ENCODE results near the gene C2CD5. TPM values are rescaled to one million over a fixed set of nuclear protein-coding genes. Genes with fewer than 3 reads are reported as not detected.

The C2CD5 gene
- total RNA-seq, 1 donor from 2014 or later = 115 TPM

- TF ChIP-seq CTCF (IDR thresholded peaks at IDR 0.05; ENCODE audit: unreplicated experiment) = no peak
- Mint-ChIP-seq H3K36me3 (ENCODE audit: insufficient read depth) (peaks cover 15% of the 10 kb centered on the region), H3K4me1 (ENCODE audit: low read depth) (peaks cover 7% of the 10 kb centered on the region), H3K27ac (no peak overlapping the region), H3K9me3 (ENCODE audit: low read depth) (no peaks in the 10 kb centered on the region), H3K4me3 (ENCODE audit: low read depth) (no peak overlapping the region), H3K27me3 (no peaks in the 10 kb centered on the region)
- DNase-seq (ENCODE audit: low spot score, unreplicated experiment) = no peak
Observed at GRCh38 chr12:22518060-22518719, 26.2 kb downstream of the C2CD5 start.

GRCh38 chr12:22514875-22515274 is 29.5 kb downstream of the C2CD5 start:
- H3K9me3 Mint-ChIP-seq (ENCODE audit: low read depth) = no peaks in the 10 kb centered on the region
- H3K27me3 Mint-ChIP-seq = no peaks in the 10 kb centered on the region
- no peak for TF ChIP-seq CTCF (IDR thresholded peaks at IDR 0.05; ENCODE audit: unreplicated experiment)
- no peak overlapping the region for H3K4me3 Mint-ChIP-seq (ENCODE audit: low read depth)
- H3K4me1 Mint-ChIP-seq (ENCODE audit: low read depth) = no peaks in the 10 kb centered on the region
- no peak for DNase-seq (ENCODE audit: low spot score, unreplicated experiment)
- H3K36me3 Mint-ChIP-seq (ENCODE audit: insufficient read depth) = peaks cover 9% of the 10 kb centered on the region
- H3K27ac Mint-ChIP-seq = peak overlapping the region; percentile 17

- H3K27ac Mint-ChIP-seq = peak overlapping the region; percentile 44
- no peaks in the 10 kb centered on the region for H3K27me3 Mint-ChIP-seq
- peaks cover 6% of the 10 kb centered on the region for H3K4me1 Mint-ChIP-seq (ENCODE audit: low read depth)
- peaks cover 28% of the 10 kb centered on the region for H3K36me3 Mint-ChIP-seq (ENCODE audit: insufficient read depth)
- DNase-seq (ENCODE audit: low spot score, unreplicated experiment) = no peak
- H3K9me3 Mint-ChIP-seq (ENCODE audit: low read depth) = no peaks in the 10 kb centered on the region
- no peak for TF ChIP-seq CTCF (IDR thresholded peaks at IDR 0.05; ENCODE audit: unreplicated experiment)
- no peak overlapping the region for H3K4me3 Mint-ChIP-seq (ENCODE audit: low read depth)
Observed at GRCh38 chr12:22505826-22506225, 38.5 kb downstream of the C2CD5 start.

- TF ChIP-seq CTCF (IDR thresholded peaks at IDR 0.05; ENCODE audit: unreplicated experiment) = no peak
- no peak for DNase-seq (ENCODE audit: low spot score, unreplicated experiment)
- no peak overlapping the region for H3K27ac Mint-ChIP-seq
Observed at GRCh38 chr12:22500100-22500499, 44.2 kb downstream of the C2CD5 start.

GRCh38 chr12:22499445-22499844 is 44.9 kb downstream of the C2CD5 start:
- Mint-ChIP-seq H3K27me3 (no peaks in the 10 kb centered on the region), H3K4me1 (ENCODE audit: low read depth) (no peaks in the 10 kb centered on the region), H3K9me3 (ENCODE audit: low read depth) (no peaks in the 10 kb centered on the region), H3K36me3 (ENCODE audit: insufficient read depth) (peaks cover 10% of the 10 kb centered on the region), H3K27ac (no peak overlapping the region), H3K4me3 (ENCODE audit: low read depth) (no peak overlapping the region)
- no peak for DNase-seq (ENCODE audit: low spot score, unreplicated experiment)
- TF ChIP-seq CTCF (IDR thresholded peaks at IDR 0.05; ENCODE audit: unreplicated experiment) = no peak

More at GRCh38 chr12:22500100-22500499, 44.2 kb downstream of the C2CD5 start:
- Mint-ChIP-seq H3K4me1 (ENCODE audit: low read depth) (no peaks in the 10 kb centered on the region), H3K4me3 (ENCODE audit: low read depth) (no peak overlapping the region), H3K27me3 (no peaks in the 10 kb centered on the region), H3K9me3 (ENCODE audit: low read depth) (no peaks in the 10 kb centered on the region), H3K36me3 (ENCODE audit: insufficient read depth) (peaks cover 13% of the 10 kb centered on the region)

All from progenitor cell of endocrine pancreas (in vitro differentiated cells).